Subcutaneous preadipocyte (primary cell): Measurements from ENCODE around the gene COPB1. TPM values are rescaled to one million over a fixed set of nuclear protein-coding genes. Genes with fewer than 3 reads are reported as not detected.

Experiments
- small RNA-seq: library from RNA; depleted of rRNA; stranded (forward); fragments of <200 nt; gene quantifications from one replicate; pipeline ENCODE3, GENCODE V24; 2012
- total RNA-seq: library from RNA; depleted of rRNA; stranded (reverse); fragments of >200 nt; gene quantifications from 2 replicates; pipeline ENCODE4 v1.2.3, GENCODE V29; 2012

The COPB1 gene, protein sequence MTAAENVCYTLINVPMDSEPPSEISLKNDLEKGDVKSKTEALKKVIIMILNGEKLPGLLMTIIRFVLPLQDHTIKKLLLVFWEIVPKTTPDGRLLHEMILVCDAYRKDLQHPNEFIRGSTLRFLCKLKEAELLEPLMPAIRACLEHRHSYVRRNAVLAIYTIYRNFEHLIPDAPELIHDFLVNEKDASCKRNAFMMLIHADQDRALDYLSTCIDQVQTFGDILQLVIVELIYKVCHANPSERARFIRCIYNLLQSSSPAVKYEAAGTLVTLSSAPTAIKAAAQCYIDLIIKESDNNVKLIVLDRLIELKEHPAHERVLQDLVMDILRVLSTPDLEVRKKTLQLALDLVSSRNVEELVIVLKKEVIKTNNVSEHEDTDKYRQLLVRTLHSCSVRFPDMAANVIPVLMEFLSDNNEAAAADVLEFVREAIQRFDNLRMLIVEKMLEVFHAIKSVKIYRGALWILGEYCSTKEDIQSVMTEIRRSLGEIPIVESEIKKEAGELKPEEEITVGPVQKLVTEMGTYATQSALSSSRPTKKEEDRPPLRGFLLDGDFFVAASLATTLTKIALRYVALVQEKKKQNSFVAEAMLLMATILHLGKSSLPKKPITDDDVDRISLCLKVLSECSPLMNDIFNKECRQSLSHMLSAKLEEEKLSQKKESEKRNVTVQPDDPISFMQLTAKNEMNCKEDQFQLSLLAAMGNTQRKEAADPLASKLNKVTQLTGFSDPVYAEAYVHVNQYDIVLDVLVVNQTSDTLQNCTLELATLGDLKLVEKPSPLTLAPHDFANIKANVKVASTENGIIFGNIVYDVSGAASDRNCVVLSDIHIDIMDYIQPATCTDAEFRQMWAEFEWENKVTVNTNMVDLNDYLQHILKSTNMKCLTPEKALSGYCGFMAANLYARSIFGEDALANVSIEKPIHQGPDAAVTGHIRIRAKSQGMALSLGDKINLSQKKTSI
- 168 and 220 TPM in 2 replicates for total RNA-seq

GRCh38 chr11:14499560-14500180 lies at the start of gene COPB1:
Gene COPB1, minus strand, starts transcription at chr11:14499811. Its CDS starts 883 bp downstream, at chr11:14498928.

GRCh38 chr11:14519917-14520746 lies 20.5 kb upstream of the COPB1 start, which contains the start of gene PSMA1:
Gene PSMA1, minus strand, starts transcription at chr11:14520386. Its CDS starts 87 bp downstream, at chr11:14520299.

Small RNAs within 50 kb of the gene (small RNA-seq; reads per million reads assigned to genes)
- not detected for gene RNU7-49P

Other genes starting within 250 kb of the COPB1 start
- gene RRAS2, start 140.6 kb downstream of the COPB1 start, total RNA-seq, result 83.8 and 116 TPM in 2 replicates
- 125 and 137 TPM in 2 replicates for gene PSMA1, start 20.6 kb upstream of the COPB1 start, total RNA-seq
- gene PDE3B, start 144.0 kb upstream of the COPB1 start, total RNA-seq, result 1.8 and 3.3 TPM in 2 replicates